ENCODE results near the gene MED19. TPM values are rescaled to one million over a fixed set of nuclear protein-coding genes. Genes with fewer than 3 reads are reported as not detected.
"Not testable (repeated sequence)": the region's sequence is repeated elsewhere in the genome, so short reads cannot be mapped to it uniquely, and the experiment has no call there.

Gene MED19
- total and polyA plus RNA-seq, 2 donors (not counting 1 experiment from before 2014, with no cell fraction given) = 9.3 to 15.0 TPM

- intact Hi-C loops (cut with micrococcal nuclease) = no loop called here
- Histone ChIP-seq H3K9ac (ENCODE audit: low read length) (no peak overlapping the region), H4K20me1 (ENCODE audit: control insufficient read depth, insufficient read depth, low read length, poor library complexity, severe bottlenecking) (peaks cover 7% of the 10 kb centered on the region), H3K36me3 (replicated peaks in 1 of 2; ENCODE audit: control extremely low read depth in 1 of 2, control insufficient read depth in 1 of 2, extremely low read depth in 1 of 2, insufficient read depth in 2 of 2, low read length in 1 of 2) (peaks cover 0 to 4% of the 10 kb centered on the region in 2 experiments), H2AFZ (ENCODE audit: insufficient read depth, low read depth, low read length, poor library complexity, severe bottlenecking) (no peak overlapping the region), H3K9me3 (ENCODE audit: control extremely low read depth in 1 of 3, control insufficient read depth in 2 of 3, insufficient read depth in 1 of 3, low read length in 2 of 3) (no peaks in the 10 kb centered on the region), H3K79me2 (ENCODE audit: control insufficient read depth, insufficient read depth, low read length) (peaks cover 79% of the 10 kb centered on the region), H3K27me3 (replicated peaks in 1 of 4; ENCODE audit: control extremely low read depth in 1 of 4, control insufficient read depth in 3 of 4, insufficient read depth in 4 of 4, low read length in 3 of 4) (no peaks in the 10 kb centered on the region), H3K4me3 (ENCODE audit: control extremely low read depth in 1 of 5, extremely low read depth in 1 of 5, insufficient read depth in 1 of 5, low read depth in 2 of 5, low read length in 4 of 5) (no peak overlapping the region), H3K4me2 (replicated peaks; ENCODE audit: low read depth, low read length, poor library complexity, severe bottlenecking) (no peak overlapping the region), H3K4me1 (ENCODE audit: control insufficient read depth in 2 of 2, insufficient read depth in 2 of 2, low read length in 2 of 2) (no peaks in the 10 kb centered on the region), H3K27ac (ENCODE audit: low read length in 2 of 2) (no peak overlapping the region)
- Mint-ChIP-seq H3K4me1 (peaks cover 10% of the 10 kb centered on the region), H3K27ac (no peak overlapping the region), H3K9me3 (ENCODE audit: insufficient read depth) (no peaks in the 10 kb centered on the region), H3K27me3 (no peaks in the 10 kb centered on the region), H3K4me3 (no peak overlapping the region)
- WGBS (ENCODE audit: insufficient coverage) = 69% methylated on average over 2 of the region's 2 CpGs
- ChIA-PET CTCF (no interaction called here), POLR2A (no interaction called here)
- DNase-seq (no peak), ATAC-seq (ENCODE audit: low read depth) (no peak)
- TF ChIP-seq EZH2 (IDR thresholded peaks at IDR 0.05; ENCODE audit: borderline replicate concordance, insufficient read depth, low read depth, low read length, poor library complexity, severe bottlenecking) (no peak), CTCF (IDR thresholded peaks at IDR 0.05) (no peak)
These were observed 15.2 kb upstream of the MED19 start for GRCh38 chr11:57727185-57727584.

GRCh38 chr11:57716726-57717125, 4.7 kb upstream of the MED19 start:
- intact Hi-C loops (cut with micrococcal nuclease); H3K4me3 Mint-ChIP-seq: not testable (repeated sequence)

More at GRCh38 chr11:57716726-57717125, 4.7 kb upstream of the MED19 start:
- H3K27me3 Mint-ChIP-seq; H3K27me3 ChIP-seq (replicated peaks in 1 of 4; ENCODE audit: control extremely low read depth in 1 of 4, control insufficient read depth in 3 of 4, insufficient read depth in 4 of 4, low read length in 3 of 4); DNase-seq; H3K4me2 ChIP-seq (replicated peaks; ENCODE audit: low read depth, low read length, poor library complexity, severe bottlenecking); H3K4me3 ChIP-seq (ENCODE audit: control extremely low read depth in 1 of 5, extremely low read depth in 1 of 5, insufficient read depth in 1 of 5, low read depth in 2 of 5, low read length in 4 of 5); ATAC-seq (ENCODE audit: low read depth); H3K27ac ChIP-seq (ENCODE audit: low read length in 2 of 2); H2AFZ ChIP-seq (ENCODE audit: insufficient read depth, low read depth, low read length, poor library complexity, severe bottlenecking); H3K9me3 ChIP-seq (ENCODE audit: control extremely low read depth in 1 of 3, control insufficient read depth in 2 of 3, insufficient read depth in 1 of 3, low read length in 2 of 3); H3K9me3 Mint-ChIP-seq (ENCODE audit: insufficient read depth); CTCF ChIA-PET; H3K9ac ChIP-seq (ENCODE audit: low read length); H3K27ac Mint-ChIP-seq; POLR2A ChIA-PET: not testable (repeated sequence)
- Histone ChIP-seq H3K4me1 (ENCODE audit: control insufficient read depth in 2 of 2, insufficient read depth in 2 of 2, low read length in 2 of 2) (peaks cover 13 to 19% of the 10 kb centered on the region in 2 donors), H3K79me2 (ENCODE audit: control insufficient read depth, insufficient read depth, low read length) (peaks cover 63% of the 10 kb centered on the region), H3K36me3 (replicated peaks in 1 of 2; ENCODE audit: control extremely low read depth in 1 of 2, control insufficient read depth in 1 of 2, extremely low read depth in 1 of 2, insufficient read depth in 2 of 2, low read length in 1 of 2) (peaks cover 0 to 13% of the 10 kb centered on the region in 2 experiments), H4K20me1 (ENCODE audit: control insufficient read depth, insufficient read depth, low read length, poor library complexity, severe bottlenecking) (peaks cover 15% of the 10 kb centered on the region)
- no CpG with 5 or more reads among the region's 34 CpGs for WGBS (ENCODE audit: insufficient coverage)
- peaks cover 31% of the 10 kb centered on the region for H3K4me1 Mint-ChIP-seq

All from B cell (primary cell).